ENCODE data around the gene ZNF618. TPM values are rescaled to one million over a fixed set of nuclear protein-coding genes. Genes with fewer than 3 reads are reported as not detected.

ZNF618 gene
- total RNA-seq, 1 experiment from 2014 or later, result 4.2 TPM

DNA sequence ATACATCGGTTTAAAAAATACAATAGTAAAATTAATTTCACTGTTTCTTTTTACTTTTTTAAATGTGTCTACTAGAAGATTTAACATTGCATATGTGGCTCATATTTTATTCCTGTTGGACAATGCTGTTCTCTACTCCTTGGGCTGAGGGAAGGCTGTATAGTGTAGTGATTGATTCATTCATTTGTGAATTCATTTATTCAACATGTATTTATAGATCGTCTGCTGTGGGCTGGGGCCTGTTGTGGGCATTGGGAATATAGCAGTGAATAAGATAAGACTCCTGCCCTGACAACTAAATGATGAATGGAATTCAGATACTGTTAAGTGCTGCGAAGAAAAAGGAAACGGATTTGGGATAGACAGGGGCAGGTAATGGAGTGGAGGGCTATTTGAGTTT is 55.7 kb downstream of the ZNF618 start:
- no TSS peak for BruUV-seq (replicated peaks)

DNA sequence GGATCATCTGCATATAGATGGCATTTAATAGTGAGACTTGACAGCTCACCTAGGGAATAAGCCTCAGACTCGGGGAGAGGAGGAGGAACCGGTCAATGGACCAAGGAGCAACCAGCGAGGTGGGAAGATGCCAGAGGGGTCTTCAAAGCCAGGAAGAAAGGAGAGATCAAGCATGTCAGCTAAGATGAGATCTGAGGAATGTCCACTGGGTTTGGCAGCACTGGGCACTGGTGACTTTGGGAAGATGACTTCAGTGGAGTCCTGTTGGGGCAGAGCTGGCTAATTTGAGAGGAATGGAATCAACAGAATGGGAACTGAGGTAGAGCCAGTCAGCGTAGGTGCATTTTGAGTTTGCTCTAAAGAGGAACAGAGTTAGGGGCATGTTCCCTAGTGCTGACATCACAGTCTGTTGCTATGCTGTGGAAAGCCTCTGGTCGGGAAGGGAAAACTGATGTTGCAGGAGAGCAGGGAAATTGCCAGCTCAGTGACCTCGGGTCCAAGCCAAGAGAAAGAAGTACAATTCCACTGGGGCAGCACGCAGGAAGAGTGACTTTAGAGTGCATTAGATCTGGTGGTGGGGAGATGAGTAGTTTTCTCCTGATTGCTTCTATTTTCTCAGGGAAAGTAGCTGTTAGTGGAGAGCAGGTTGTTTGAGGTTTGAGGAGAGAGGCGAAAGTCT is 56.9 kb downstream of the ZNF618 start:
- Histone ChIP-seq H4K20me1 (ENCODE audit: low read length) (no peaks in the 10 kb centered on the region), H3K27ac (ENCODE audit: low read length) (no peak overlapping the region), H3K9me3 (ENCODE audit: low read length) (peaks cover 3% of the 10 kb centered on the region; the same call in 1 of the 2 replicates), H3F3A (ENCODE audit: low read length, unreplicated experiment) (no peaks in the 10 kb centered on the region), H3K9ac (ENCODE audit: low read length) (no peak overlapping the region), H3K36me3 (ENCODE audit: low read depth, low read length) (no peaks in the 10 kb centered on the region), H3K27me3 (ENCODE audit: low read length) (no peaks in the 10 kb centered on the region), H2AFZ (ENCODE audit: low read length) (no peak overlapping the region), H3K9me2 (replicated peaks; ENCODE audit: low read length) (no peaks in the 10 kb centered on the region), H3K4me1 (ENCODE audit: insufficient read depth, low read length) (peaks cover 11% of the 10 kb centered on the region), H3K4me2 (ENCODE audit: low read length) (no peak overlapping the region), H3K79me2 (ENCODE audit: low read length) (0 out of 2 replicates have a peak, but pooled peaks cover 11% of the 10 kb centered on the region), H3K4me3 (ENCODE audit: low read length) (no peak overlapping the region)
- ChIA-PET POLR2A (ENCODE audit: unreplicated experiment) (no interaction called here), CTCF (no interaction called here)
- intact Hi-C loops (cut with micrococcal nuclease), result no loop called here
- no peak for DNase-seq
- no peak for ATAC-seq
- no peak for TF ChIP-seq EZH2phosphoT487 (IDR thresholded peaks at IDR 0.05; ENCODE audit: borderline replicate concordance, low read length)
- TF ChIP-seq, protein P1, sequence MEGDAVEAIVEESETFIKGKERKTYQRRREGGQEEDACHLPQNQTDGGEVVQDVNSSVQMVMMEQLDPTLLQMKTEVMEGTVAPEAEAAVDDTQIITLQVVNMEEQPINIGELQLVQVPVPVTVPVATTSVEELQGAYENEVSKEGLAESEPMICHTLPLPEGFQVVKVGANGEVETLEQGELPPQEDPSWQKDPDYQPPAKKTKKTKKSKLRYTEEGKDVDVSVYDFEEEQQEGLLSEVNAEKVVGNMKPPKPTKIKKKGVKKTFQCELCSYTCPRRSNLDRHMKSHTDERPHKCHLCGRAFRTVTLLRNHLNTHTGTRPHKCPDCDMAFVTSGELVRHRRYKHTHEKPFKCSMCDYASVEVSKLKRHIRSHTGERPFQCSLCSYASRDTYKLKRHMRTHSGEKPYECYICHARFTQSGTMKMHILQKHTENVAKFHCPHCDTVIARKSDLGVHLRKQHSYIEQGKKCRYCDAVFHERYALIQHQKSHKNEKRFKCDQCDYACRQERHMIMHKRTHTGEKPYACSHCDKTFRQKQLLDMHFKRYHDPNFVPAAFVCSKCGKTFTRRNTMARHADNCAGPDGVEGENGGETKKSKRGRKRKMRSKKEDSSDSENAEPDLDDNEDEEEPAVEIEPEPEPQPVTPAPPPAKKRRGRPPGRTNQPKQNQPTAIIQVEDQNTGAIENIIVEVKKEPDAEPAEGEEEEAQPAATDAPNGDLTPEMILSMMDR (conservative IDR thresholded peaks at IDR 0.05; ENCODE audit: low read depth, low read length), result no peak
- no peak for TF ChIP-seq EZH2 (IDR thresholded peaks at IDR 0.05; ENCODE audit: low read length, unreplicated experiment)
- no TSS peak for BruUV-seq (replicated peaks)

More for the DNA sequence above, 55.7 kb downstream of the ZNF618 start:
- Histone ChIP-seq H2AFZ (ENCODE audit: low read length) (no peak overlapping the region), H3K36me3 (ENCODE audit: low read depth, low read length) (no peaks in the 10 kb centered on the region), H3K4me3 (ENCODE audit: low read length) (no peak overlapping the region), H3K9me3 (ENCODE audit: low read length) (peaks cover 8% of the 10 kb centered on the region; the same call in 1 of the 2 replicates), H3F3A (ENCODE audit: low read length, unreplicated experiment) (no peaks in the 10 kb centered on the region), H4K20me1 (ENCODE audit: low read length) (no peaks in the 10 kb centered on the region), H3K27ac (ENCODE audit: low read length) (no peak overlapping the region), H3K79me2 (ENCODE audit: low read length) (0 out of 2 replicates have a peak, but pooled peaks cover 11% of the 10 kb centered on the region), H3K4me1 (ENCODE audit: insufficient read depth, low read length) (peaks cover 11% of the 10 kb centered on the region), H3K9me2 (replicated peaks; ENCODE audit: low read length) (no peaks in the 10 kb centered on the region), H3K9ac (ENCODE audit: low read length) (no peak overlapping the region), H3K4me2 (ENCODE audit: low read length) (no peak overlapping the region), H3K27me3 (ENCODE audit: low read length) (no peaks in the 10 kb centered on the region)
- intact Hi-C loops (cut with micrococcal nuclease), result no loop called here
- ChIA-PET POLR2A (ENCODE audit: unreplicated experiment) (no interaction called here), CTCF (no interaction called here)
- TF ChIP-seq, protein P1 (conservative IDR thresholded peaks at IDR 0.05; ENCODE audit: low read depth, low read length), result no peak
- TF ChIP-seq EZH2phosphoT487 (IDR thresholded peaks at IDR 0.05; ENCODE audit: borderline replicate concordance, low read length), result no peak
- no peak for TF ChIP-seq EZH2 (IDR thresholded peaks at IDR 0.05; ENCODE audit: low read length, unreplicated experiment)
- no peak for DNase-seq
- ATAC-seq, result no peak

DNA sequence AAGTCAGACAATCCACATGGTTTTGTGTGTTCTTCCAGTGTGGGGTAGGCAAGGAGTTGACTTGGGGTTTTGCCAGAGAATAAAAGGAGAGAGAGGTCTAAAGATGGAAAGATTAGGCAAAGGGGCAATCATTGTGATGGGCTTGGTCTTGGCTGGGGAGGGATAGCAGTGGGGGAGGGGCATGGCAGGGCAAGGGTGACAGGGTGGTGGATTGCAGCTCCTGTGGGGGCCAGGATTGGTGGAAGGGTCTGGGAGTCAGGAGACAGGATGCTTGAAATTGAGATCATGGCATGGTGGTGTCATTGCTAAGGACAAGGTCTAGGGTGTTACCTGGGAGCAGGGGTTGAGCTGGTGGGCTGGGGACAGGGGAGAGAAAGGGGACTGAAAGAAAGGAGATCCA is 57.6 kb downstream of the ZNF618 start:
- Histone ChIP-seq H3F3A (ENCODE audit: low read length, unreplicated experiment) (no peaks in the 10 kb centered on the region), H3K4me2 (ENCODE audit: low read length) (no peak overlapping the region), H3K79me2 (ENCODE audit: low read length) (0 out of 2 replicates have a peak, but pooled peaks cover 11% of the 10 kb centered on the region), H3K27ac (ENCODE audit: low read length) (no peak overlapping the region), H3K9me3 (ENCODE audit: low read length) (no peaks in the 10 kb centered on the region), H3K36me3 (ENCODE audit: low read depth, low read length) (no peaks in the 10 kb centered on the region), H3K4me3 (ENCODE audit: low read length) (no peak overlapping the region), H3K9me2 (replicated peaks; ENCODE audit: low read length) (no peaks in the 10 kb centered on the region), H3K4me1 (ENCODE audit: insufficient read depth, low read length) (peaks cover 11% of the 10 kb centered on the region), H3K9ac (ENCODE audit: low read length) (no peak overlapping the region), H4K20me1 (ENCODE audit: low read length) (no peaks in the 10 kb centered on the region), H3K27me3 (ENCODE audit: low read length) (no peaks in the 10 kb centered on the region), H2AFZ (ENCODE audit: low read length) (no peak overlapping the region)
- ChIA-PET CTCF (no interaction called here), POLR2A (ENCODE audit: unreplicated experiment) (no interaction called here)
- ATAC-seq (no peak), DNase-seq (no peak)
- no TSS peak for BruUV-seq (replicated peaks)
- TF ChIP-seq EZH2 (IDR thresholded peaks at IDR 0.05; ENCODE audit: low read length, unreplicated experiment) (no peak), EZH2phosphoT487 (IDR thresholded peaks at IDR 0.05; ENCODE audit: borderline replicate concordance, low read length) (no peak)
- TF ChIP-seq, protein P1 (conservative IDR thresholded peaks at IDR 0.05; ENCODE audit: low read depth, low read length), result no peak
- intact Hi-C loops (cut with micrococcal nuclease), result no loop called here

All from PC-3 (cell line).